ENCODE measurements around the gene SCARB1. TPM values are rescaled to one million over a fixed set of nuclear protein-coding genes. Genes with fewer than 3 reads are reported as not detected.

Gene SCARB1
- total RNA-seq, 2 experiments from 2014 or later: 18.2 to 18.3 TPM

DNA sequence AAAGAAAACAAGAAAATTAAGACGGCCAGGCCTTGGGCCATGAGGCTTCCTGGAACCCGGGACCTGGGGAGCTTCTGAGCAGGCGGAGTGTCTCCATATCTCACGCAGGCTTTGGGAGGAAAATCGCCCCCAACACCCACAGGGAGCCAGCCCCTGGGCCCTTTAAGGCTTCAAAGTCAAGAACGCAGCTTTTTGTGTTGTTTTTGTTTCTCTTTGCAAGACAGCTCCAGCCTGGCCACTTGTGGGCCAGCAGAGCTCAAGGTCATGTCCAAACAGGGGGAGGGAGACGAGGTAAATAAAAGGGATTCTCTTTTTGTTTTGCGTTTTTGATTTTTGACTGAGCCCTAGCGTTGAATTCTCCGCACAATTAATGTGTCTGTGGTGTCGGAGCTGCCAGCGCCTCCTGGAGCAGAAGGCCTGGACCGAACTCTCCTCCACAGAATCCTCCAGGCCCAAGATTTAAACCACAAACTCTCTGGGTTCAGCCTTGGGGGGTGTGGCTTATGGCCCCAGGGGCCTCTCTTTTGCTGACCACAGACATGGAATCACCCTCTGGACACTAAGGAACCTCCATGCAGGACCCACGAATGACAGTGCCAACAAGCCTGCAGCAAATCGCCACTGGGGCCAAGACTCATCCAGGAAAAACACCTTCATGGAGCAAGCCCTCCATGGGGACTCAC is 8.2 kb downstream of the SCARB1 start:
- intact Hi-C loops (cut with micrococcal nuclease): no loop called here
- H3K9me3 Mint-ChIP-seq: no peaks in the 10 kb centered on the region
- H3K4me1 Mint-ChIP-seq (ENCODE audit: low read depth): peaks cover 3% of the 10 kb centered on the region
- no peak overlapping the region for H3K27ac Mint-ChIP-seq
- no peak overlapping the region for H3K4me3 Mint-ChIP-seq
- DNase-seq: no peak
- H3K27me3 Mint-ChIP-seq (ENCODE audit: low read depth): no peaks in the 10 kb centered on the region
- CTCF ChIA-PET: no interaction called here
- peaks cover 4% of the 10 kb centered on the region for H3K36me3 Mint-ChIP-seq (ENCODE audit: low read depth)

DNA sequence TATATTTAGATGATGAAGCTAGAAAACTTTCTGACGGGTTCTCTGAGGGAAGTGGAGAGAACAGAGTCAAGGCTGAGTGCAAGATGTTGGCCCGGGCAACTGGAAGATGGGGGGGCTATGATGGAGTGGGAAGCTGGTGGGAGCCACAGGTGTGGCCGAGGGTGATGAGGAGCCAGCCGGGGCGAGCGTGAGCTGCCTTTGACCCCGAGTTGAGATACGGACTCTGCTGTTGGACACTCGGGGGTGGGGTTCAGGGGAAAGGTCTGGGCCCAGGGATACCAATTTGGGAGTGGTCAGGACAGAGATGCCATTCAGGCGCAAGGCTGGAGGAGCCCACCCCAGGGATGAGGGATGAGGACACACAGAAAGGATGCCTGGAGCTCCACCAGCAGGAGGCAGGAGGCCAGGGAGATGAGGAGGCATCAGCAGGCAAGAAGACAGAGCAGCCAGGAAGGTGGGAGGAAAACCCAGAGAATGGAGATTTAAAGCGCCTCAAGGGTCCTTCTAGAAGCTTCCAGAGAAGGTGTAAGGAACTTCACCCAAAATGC is 9.0 kb downstream of the SCARB1 start:
- CTCF ChIA-PET: no interaction called here
- Mint-ChIP-seq H3K27me3 (ENCODE audit: low read depth) (no peaks in the 10 kb centered on the region), H3K4me1 (ENCODE audit: low read depth) (peaks cover 3% of the 10 kb centered on the region), H3K36me3 (ENCODE audit: low read depth) (peaks cover 4% of the 10 kb centered on the region), H3K4me3 (no peak overlapping the region), H3K9me3 (no peaks in the 10 kb centered on the region), H3K27ac (no peak overlapping the region)
- no peak for DNase-seq
- intact Hi-C loops (cut with micrococcal nuclease): no loop called here

GRCh38 chr12:124853781-124854636 is 9.7 kb downstream of the SCARB1 start:
- H3K9me3 Mint-ChIP-seq: no peaks in the 10 kb centered on the region
- DNase-seq: no peak
- peaks cover 3% of the 10 kb centered on the region for H3K4me1 Mint-ChIP-seq (ENCODE audit: low read depth)
- intact Hi-C loops (cut with micrococcal nuclease): no loop called here
- no peak overlapping the region for H3K4me3 Mint-ChIP-seq
- no peak overlapping the region for H3K27ac Mint-ChIP-seq
- CTCF ChIA-PET: no interaction called here
- H3K36me3 Mint-ChIP-seq (ENCODE audit: low read depth): peaks cover 4% of the 10 kb centered on the region
- no peaks in the 10 kb centered on the region for H3K27me3 Mint-ChIP-seq (ENCODE audit: low read depth)

- H3K4me1 Mint-ChIP-seq (ENCODE audit: low read depth): peaks cover 3% of the 10 kb centered on the region
- CTCF ChIA-PET: no interaction called here
- no peak overlapping the region for H3K27ac Mint-ChIP-seq
- no peak overlapping the region for H3K4me3 Mint-ChIP-seq
- intact Hi-C loops (cut with micrococcal nuclease): no loop called here
- no peaks in the 10 kb centered on the region for H3K27me3 Mint-ChIP-seq (ENCODE audit: low read depth)
- no peak for DNase-seq
- peaks cover 3% of the 10 kb centered on the region for H3K36me3 Mint-ChIP-seq (ENCODE audit: low read depth)
- H3K9me3 Mint-ChIP-seq: no peaks in the 10 kb centered on the region
Observed at GRCh38 chr12:124852911-124853427, 10.7 kb downstream of the SCARB1 start.

DNA sequence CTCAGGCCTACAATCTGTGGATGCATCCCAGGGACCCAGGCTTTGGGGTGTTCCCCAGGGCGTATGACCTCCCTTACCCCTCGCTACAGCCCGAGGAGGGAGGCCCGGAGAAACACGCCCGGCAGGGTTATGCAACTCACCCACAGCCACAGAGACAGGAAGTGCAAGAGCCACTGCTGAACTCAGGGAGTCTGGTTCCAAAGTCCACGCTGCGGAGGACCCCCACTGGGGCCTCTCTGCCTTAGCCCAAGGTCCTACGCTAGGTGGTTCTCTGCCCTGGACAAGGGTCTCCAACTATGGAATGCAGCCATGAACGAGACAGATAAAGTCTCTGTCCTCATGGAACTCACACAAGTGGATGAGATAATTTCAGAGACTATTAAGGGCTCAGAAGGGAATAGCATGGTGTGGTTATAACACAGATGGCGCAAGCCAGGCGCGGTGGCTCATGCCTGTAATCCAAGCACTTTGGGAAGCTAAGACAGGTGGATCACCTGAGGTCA is 11.3 kb downstream of the SCARB1 start:
- no peaks in the 10 kb centered on the region for H3K9me3 Mint-ChIP-seq
- H3K27ac Mint-ChIP-seq: no peak overlapping the region
- intact Hi-C loops (cut with micrococcal nuclease): no loop called here
- H3K4me1 Mint-ChIP-seq (ENCODE audit: low read depth): peaks cover 3% of the 10 kb centered on the region
- H3K36me3 Mint-ChIP-seq (ENCODE audit: low read depth): peaks cover 3% of the 10 kb centered on the region
- CTCF ChIA-PET: no interaction called here
- no peak overlapping the region for H3K4me3 Mint-ChIP-seq
- DNase-seq: no peak
- no peaks in the 10 kb centered on the region for H3K27me3 Mint-ChIP-seq (ENCODE audit: low read depth)

DNA sequence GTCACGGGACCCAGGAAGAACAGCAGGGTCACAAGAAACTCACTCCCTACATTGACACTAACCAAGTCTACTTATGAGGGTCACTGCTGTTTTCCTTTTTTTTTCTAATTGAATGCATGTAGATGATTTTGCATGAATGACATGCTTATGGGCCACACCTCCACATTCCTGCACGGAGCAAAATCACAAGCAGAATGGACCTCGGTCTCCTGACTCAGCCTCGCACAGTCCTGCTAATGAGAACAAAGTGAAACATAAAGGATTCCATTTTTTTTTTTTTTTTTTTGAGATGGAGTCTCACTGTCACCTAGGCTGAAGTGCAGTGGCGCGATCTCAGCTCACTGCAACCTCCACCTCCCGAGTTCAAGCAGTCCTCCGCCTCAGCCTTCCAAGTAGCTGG is 12.3 kb downstream of the SCARB1 start:
- no peak overlapping the region for H3K27ac Mint-ChIP-seq
- no peak overlapping the region for H3K4me3 Mint-ChIP-seq
- H3K9me3 Mint-ChIP-seq: no peaks in the 10 kb centered on the region
- H3K4me1 Mint-ChIP-seq (ENCODE audit: low read depth): peaks cover 3% of the 10 kb centered on the region
- no peak for DNase-seq
- peaks cover 2% of the 10 kb centered on the region for H3K36me3 Mint-ChIP-seq (ENCODE audit: low read depth)
- H3K27me3 Mint-ChIP-seq (ENCODE audit: low read depth): no peaks in the 10 kb centered on the region
- CTCF ChIA-PET: no interaction called here
- intact Hi-C loops (cut with micrococcal nuclease): no loop called here

DNA sequence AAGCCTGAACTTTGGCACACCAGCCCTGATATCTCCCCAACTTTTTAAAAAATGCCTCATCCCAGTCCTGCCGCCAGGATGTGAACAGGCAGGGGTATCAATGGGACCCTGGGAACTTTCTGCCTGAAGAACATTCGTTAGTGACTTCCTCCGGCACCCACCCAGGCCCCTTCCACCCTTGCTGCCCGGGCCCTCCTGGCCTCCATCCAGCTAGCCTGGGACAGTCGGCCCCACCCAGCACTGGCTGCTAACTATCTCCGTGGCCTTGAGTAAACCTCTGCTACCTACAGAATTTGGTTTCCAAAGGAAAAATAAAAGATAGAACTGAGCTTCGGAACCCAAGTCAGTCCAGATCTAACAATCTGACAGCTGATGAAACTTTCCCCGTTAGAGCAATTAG is 14.3 kb downstream of the SCARB1 start:
- CTCF ChIA-PET: no interaction called here
- Mint-ChIP-seq H3K4me3 (no peak overlapping the region), H3K27me3 (ENCODE audit: low read depth) (no peaks in the 10 kb centered on the region), H3K4me1 (ENCODE audit: low read depth) (no peaks in the 10 kb centered on the region), H3K27ac (no peak overlapping the region), H3K36me3 (ENCODE audit: low read depth) (no peaks in the 10 kb centered on the region), H3K9me3 (no peaks in the 10 kb centered on the region)
- no peak for DNase-seq
- intact Hi-C loops (cut with micrococcal nuclease): no loop called here

DNA sequence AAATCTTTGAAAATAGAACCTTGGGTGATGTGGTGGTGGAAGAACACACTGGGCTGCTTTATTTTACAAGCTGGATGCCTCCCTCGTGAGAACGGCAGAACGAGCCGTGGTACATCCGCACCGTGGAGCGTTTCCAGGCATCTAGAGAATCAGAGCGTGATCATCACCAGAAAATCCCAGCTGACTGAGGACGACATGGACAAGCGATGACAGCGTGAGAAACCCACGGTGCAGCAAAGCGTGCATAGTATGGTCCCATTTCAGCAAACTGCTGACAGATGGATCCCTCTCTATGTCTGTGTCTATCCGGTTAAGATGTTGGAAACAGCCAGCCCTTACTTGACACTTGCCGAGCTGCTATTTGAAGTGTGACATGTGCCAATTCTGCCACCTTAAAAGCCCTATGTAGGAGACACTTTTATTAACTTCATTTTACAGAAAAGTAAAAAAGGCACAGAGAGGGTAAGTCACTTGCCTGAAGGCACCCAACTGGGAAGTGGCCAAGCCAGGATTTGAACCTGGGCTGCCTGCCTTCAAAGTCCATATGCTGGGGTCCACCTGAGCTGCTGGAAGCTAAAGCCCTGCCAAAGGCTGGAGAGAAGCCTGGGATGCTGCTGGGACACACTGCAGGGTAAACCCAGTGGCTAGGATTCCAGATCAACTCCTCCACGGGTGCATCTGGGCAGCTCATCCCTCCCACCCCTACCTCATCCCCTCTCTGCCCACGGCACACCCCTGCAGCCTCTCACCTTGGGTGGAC is 14.9 kb downstream of the SCARB1 start:
- Mint-ChIP-seq H3K4me1 (ENCODE audit: low read depth) (no peaks in the 10 kb centered on the region), H3K4me3 (no peak overlapping the region), H3K9me3 (no peaks in the 10 kb centered on the region), H3K36me3 (ENCODE audit: low read depth) (no peaks in the 10 kb centered on the region), H3K27me3 (ENCODE audit: low read depth) (no peaks in the 10 kb centered on the region), H3K27ac (no peak overlapping the region)
- CTCF ChIA-PET: no interaction called here
- DNase-seq: no peak
- intact Hi-C loops (cut with micrococcal nuclease): no loop called here

DNA sequence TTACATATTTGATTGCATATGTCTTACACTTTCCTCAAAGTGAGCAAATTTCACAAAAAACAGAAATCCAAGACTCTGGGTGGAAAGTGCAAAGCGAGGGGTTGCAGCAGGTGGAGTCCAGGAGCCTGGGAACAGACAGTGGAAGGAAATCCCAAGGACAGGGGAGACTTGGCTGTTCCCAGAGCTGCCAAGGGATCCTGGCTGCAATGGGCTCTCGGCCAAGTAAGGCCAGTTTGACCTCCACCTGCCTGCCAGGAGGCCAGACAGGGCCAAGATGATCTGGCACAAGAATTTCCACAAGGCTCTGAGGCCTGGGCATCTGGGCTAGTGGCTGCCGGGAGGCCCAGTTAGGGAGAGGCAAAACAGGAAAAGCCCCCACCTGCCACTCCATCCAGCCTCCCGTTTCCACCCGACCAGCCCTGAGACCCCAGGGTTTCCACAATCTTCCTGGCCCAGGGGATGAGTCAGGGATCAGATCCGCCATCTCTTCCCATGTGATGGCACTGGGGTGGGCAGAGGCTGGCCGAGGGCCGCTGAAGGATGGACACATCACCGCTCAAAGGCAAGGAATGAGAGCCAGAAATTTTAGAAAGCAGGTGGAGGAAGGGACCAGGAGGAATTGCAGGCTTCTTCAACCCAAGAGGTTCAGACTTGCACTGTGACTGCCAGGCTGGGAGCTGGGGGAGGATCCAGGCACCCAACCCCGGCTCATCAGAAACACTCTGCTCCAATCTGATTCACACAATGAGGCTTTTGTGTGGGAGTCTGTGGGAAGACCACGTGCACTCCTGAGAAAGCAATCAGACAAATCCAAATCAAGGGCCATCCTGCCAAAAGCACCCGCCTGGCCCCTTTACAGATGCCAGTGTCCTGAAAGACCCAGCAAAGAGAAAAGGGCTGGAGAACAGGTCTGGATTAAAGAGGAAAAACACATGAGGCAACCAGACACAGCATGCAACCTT is 16.3 kb downstream of the SCARB1 start:
- Mint-ChIP-seq H3K4me1 (ENCODE audit: low read depth) (no peaks in the 10 kb centered on the region), H3K36me3 (ENCODE audit: low read depth) (no peaks in the 10 kb centered on the region), H3K27ac (no peak overlapping the region), H3K27me3 (ENCODE audit: low read depth) (no peaks in the 10 kb centered on the region), H3K4me3 (no peak overlapping the region), H3K9me3 (no peaks in the 10 kb centered on the region)
- intact Hi-C loops (cut with micrococcal nuclease): no loop called here
- DNase-seq: no peak
- CTCF ChIA-PET: interaction anchor here (0.6 kb wide), 1 partner anchor 208 kb away, joined by 3 read pairs; no protein-coding TSS in a partner anchor

GRCh38 chr12:124844411-124845397 is 19.0 kb downstream of the SCARB1 start:
- Mint-ChIP-seq H3K27ac (no peak overlapping the region), H3K4me1 (ENCODE audit: low read depth) (no peaks in the 10 kb centered on the region), H3K36me3 (ENCODE audit: low read depth) (no peaks in the 10 kb centered on the region), H3K4me3 (no peak overlapping the region), H3K27me3 (ENCODE audit: low read depth) (no peaks in the 10 kb centered on the region), H3K9me3 (no peaks in the 10 kb centered on the region)
- CTCF ChIA-PET: no interaction called here
- DNase-seq: no peak
- intact Hi-C loops (cut with micrococcal nuclease): no loop called here

All from activated naive CD4-positive, alpha-beta T cell treated with anti-CD3 and anti-CD28 coated beads for 36 hours (primary cell).